ENCODE data around the gene PLA2G4F.

GRCh38 chr15:42129364-42129763 lies 27.1 kb downstream of the PLA2G4F start:
- TF ChIP-seq CTCF (IDR thresholded peaks at IDR 0.05) (no peak), POLR2A (IDR thresholded peaks at IDR 0.05) (no peak)
